DOHH2 (cell line): ENCODE results near the gene KCNG2.
A peak's percentile ranks its signal among the peaks of the same experiment; 100 is the strongest.

Experiments used
- H3F3A ChIP-seq: fragments of 200-600 bp; sonication (generic), shearing (Covaris generic); 2 replicates; pipeline ENCODE4 v1.6.0; 2016; ENCODE audit warnings: antibody characterized with exemption, mild to moderate bottlenecking; ENCODE audit not compliant: control insufficient read depth, insufficient read depth
- H3K27ac ChIP-seq: fragments of 200-600 bp; sonication (generic); 2 replicates; pipeline ENCODE4 v1.5.1; 2014; ENCODE audit warnings: low read depth, mild to moderate bottlenecking, low read length, moderate library complexity
- H3K27me3 ChIP-seq: fragments of 200-600 bp; sonication (generic); 2 replicates; pipeline ENCODE4 v1.6.1; 2014; ENCODE audit warnings: mild to moderate bottlenecking, low read length, mixed read lengths; ENCODE audit not compliant: control insufficient read depth
- H3K36me3 ChIP-seq: fragments of 200-600 bp; sonication (generic); 2 replicates; pipeline ENCODE4 v1.6.1; 2014; ENCODE audit warnings: mild to moderate bottlenecking, low read length, moderate library complexity, mixed read lengths; ENCODE audit not compliant: control insufficient read depth
- H3K4me1 ChIP-seq: fragments of 200-600 bp; sonication (generic); 2 replicates; pipeline ENCODE4 v1.6.1; 2014; ENCODE audit warnings: mild to moderate bottlenecking, low read length, mixed read lengths; ENCODE audit not compliant: control insufficient read depth
- H3K4me2 ChIP-seq: fragments of 200-600 bp; sonication (generic); 2 replicates; pipeline ENCODE4 v1.6.0; 2014; ENCODE audit warnings: mild to moderate bottlenecking, low read length, moderate library complexity
- H3K4me3 ChIP-seq: fragments of 200-600 bp; sonication (generic); 2 replicates; pipeline ENCODE4 v1.5.1; 2014; ENCODE audit warnings: mild to moderate bottlenecking, low read length, mixed read lengths
- H3K79me2 ChIP-seq: fragments of 200-600 bp; sonication (generic); 2 replicates; pipeline ENCODE4 v1.6.1; 2014; ENCODE audit warnings: mild to moderate bottlenecking, low read length, mixed read lengths; ENCODE audit not compliant: control insufficient read depth
- H3K9me2 ChIP-seq: fragments of 200-600 bp; sonication (generic); replicated peaks from 2 replicates; pipeline ENCODE4 v1.6.1; 2014; ENCODE audit warnings: mild to moderate bottlenecking, low read length, mixed read lengths; ENCODE audit not compliant: control insufficient read depth
- H3K9me3 ChIP-seq: fragments of 200-600 bp; sonication (generic); 2 replicates; pipeline ENCODE4 v1.6.1; 2014; ENCODE audit warnings: antibody characterized with exemption, low read length, mixed read lengths; ENCODE audit not compliant: control insufficient read depth, insufficient read depth
- H4K20me1 ChIP-seq: fragments of 200-600 bp; sonication (generic); 2 replicates; pipeline ENCODE4 v1.6.0; 2014; ENCODE audit warnings: low read depth, mild to moderate bottlenecking, antibody characterized with exemption, low read length, moderate library complexity; ENCODE audit not compliant: control insufficient read depth, insufficient read depth
- CTCF ChIP-seq: fragments of 200-600 bp; sonication (generic); IDR thresholded peaks from one replicate; pipeline ENCODE4 v1.5.1; 2014; ENCODE audit warnings: antibody characterized with exemption, mild to moderate bottlenecking, low read depth, low read length; ENCODE audit not compliant: poor library complexity, severe bottlenecking
- EZH2phosphoT487 ChIP-seq: fragments of 200-600 bp; sonication (generic); IDR thresholded peaks from 2 replicates; pipeline ENCODE4 v1.6.1; 2017; ENCODE audit warnings: borderline replicate concordance, mild to moderate bottlenecking, antibody characterized with exemption, low read length, moderate library complexity, mixed read lengths

KCNG2 gene

GRCh38 chr18:79826966-79827365, 29.2 kb downstream of the KCNG2 start:
- no peaks in the 10 kb centered on the region for H3K9me2 ChIP-seq
- H3K27ac ChIP-seq: no peak overlapping the region
- H3K27me3 ChIP-seq: no peaks in the 10 kb centered on the region
- peak; percentile 72 for TF ChIP-seq CTCF
- no peak for TF ChIP-seq EZH2phosphoT487
- peaks cover 33% of the 10 kb centered on the region for H3K4me1 ChIP-seq
- H3K36me3 ChIP-seq: no peaks in the 10 kb centered on the region
- H3K4me2 ChIP-seq: no peak overlapping the region
- no peaks in the 10 kb centered on the region for H4K20me1 ChIP-seq
- no peak overlapping the region for H3K4me3 ChIP-seq
- peaks cover 3% of the 10 kb centered on the region for H3F3A ChIP-seq
- H3K9me3 ChIP-seq: no peaks in the 10 kb centered on the region; the same call in 1 of the 2 replicates
- no peaks in the 10 kb centered on the region for H3K79me2 ChIP-seq

GRCh38 chr18:79828258-79828657, 30.5 kb downstream of the KCNG2 start:
- no peak overlapping the region for H3K4me2 ChIP-seq
- peaks cover 3% of the 10 kb centered on the region for H3F3A ChIP-seq
- H3K9me3 ChIP-seq: no peaks in the 10 kb centered on the region; the same call in 1 of the 2 replicates
- peaks cover 29% of the 10 kb centered on the region for H3K4me1 ChIP-seq
- no peak overlapping the region for H3K27ac ChIP-seq
- H3K27me3 ChIP-seq: no peaks in the 10 kb centered on the region
- no peak overlapping the region for H3K4me3 ChIP-seq
- H3K9me2 ChIP-seq: no peaks in the 10 kb centered on the region
- no peaks in the 10 kb centered on the region for H3K36me3 ChIP-seq
- H3K79me2 ChIP-seq: no peaks in the 10 kb centered on the region
- TF ChIP-seq CTCF: no peak
- TF ChIP-seq EZH2phosphoT487: no peak
- no peaks in the 10 kb centered on the region for H4K20me1 ChIP-seq

GRCh38 chr18:79829136-79829854, 31.6 kb downstream of the KCNG2 start:
- Histone ChIP-seq H3K4me1 (peaks cover 29% of the 10 kb centered on the region), H3K9me2 (no peaks in the 10 kb centered on the region), H3F3A (peaks cover 3% of the 10 kb centered on the region), H3K27me3 (no peaks in the 10 kb centered on the region), H3K79me2 (no peaks in the 10 kb centered on the region), H3K4me3 (no peak overlapping the region), H3K27ac (no peak overlapping the region), H3K4me2 (no peak overlapping the region), H3K9me3 (no peaks in the 10 kb centered on the region; the same call in 1 of the 2 replicates), H3K36me3 (no peaks in the 10 kb centered on the region), H4K20me1 (no peaks in the 10 kb centered on the region)
- TF ChIP-seq EZH2phosphoT487 (no peak), CTCF (no peak)
